GM21576 (cell line): Measurements from ENCODE around the gene SMPD3.

Experiments
- ATAC-seq: cut with Tn5 transposase; IDR thresholded peaks from one replicate; pipeline ENCODE4 v1.9.1; 2021; ENCODE audit warnings: mild to moderate bottlenecking, moderate library complexity; ENCODE audit not compliant: unreplicated experiment

Gene SMPD3

GRCh38 chr16:68372381-68372720, 76.0 kb downstream of the SMPD3 start:
- no peak for ATAC-seq

GRCh38 chr16:68371706-68372380, 76.5 kb downstream of the SMPD3 start:
- no peak for ATAC-seq

- no peak for ATAC-seq
Observed at GRCh38 chr16:68371276-68371651, 77.0 kb downstream of the SMPD3 start.

- no peak for ATAC-seq
Observed at GRCh38 chr16:68370581-68371275, 77.6 kb downstream of the SMPD3 start.

GRCh38 chr16:68369697-68370580, 78.4 kb downstream of the SMPD3 start:
- peak; percentile 51 for ATAC-seq

GRCh38 chr16:68369168-68369567, 79.1 kb downstream of the SMPD3 start:
- ATAC-seq, result no peak

- no peak for ATAC-seq
Observed at GRCh38 chr16:68368301-68368888, 79.9 kb downstream of the SMPD3 start.

- no peak for ATAC-seq
Observed at GRCh38 chr16:68367891-68368290, 80.4 kb downstream of the SMPD3 start.

- ATAC-seq, result no peak
Observed at GRCh38 chr16:68367440-68367839, 80.9 kb downstream of the SMPD3 start.

GRCh38 chr16:68367030-68367429, 81.3 kb downstream of the SMPD3 start:
- no peak for ATAC-seq

GRCh38 chr16:68366062-68366461, 82.2 kb downstream of the SMPD3 start:
- ATAC-seq, result no peak

- no peak for ATAC-seq
Observed at GRCh38 chr16:68365167-68365817, 83.0 kb downstream of the SMPD3 start.

GRCh38 chr16:68364561-68364998, 83.7 kb downstream of the SMPD3 start:
- no peak for ATAC-seq

GRCh38 chr16:68363658-68364521, 84.4 kb downstream of the SMPD3 start:
- ATAC-seq, result no peak

- ATAC-seq, result no peak
Observed at GRCh38 chr16:68362947-68363657, 85.2 kb downstream of the SMPD3 start.

- no peak for ATAC-seq
Observed at GRCh38 chr16:68362262-68362913, 85.9 kb downstream of the SMPD3 start.

- ATAC-seq, result no peak
Observed at GRCh38 chr16:68361485-68361884, 86.8 kb downstream of the SMPD3 start.

GRCh38 chr16:68360956-68361355, 87.4 kb downstream of the SMPD3 start:
- ATAC-seq, result no peak

- ATAC-seq, result no peak
Observed at GRCh38 chr16:68360547-68360946, 87.8 kb downstream of the SMPD3 start.
